Activated CD4-positive, alpha-beta T cell treated with anti-CD3 and anti-CD28 coated beads, Interleukin-2, amount 50 U/mL, for 16 hours (primary cell): ENCODE data around the gene SBF1.

Experiments
- DNase-seq: peaks from one replicate; pipeline ENCODE4 v3.0.0-alpha.2; 2020

Gene SBF1

GRCh38 chr22:50485221-50486131 lies 10.6 kb upstream of the SBF1 start:
- DNase-seq = no peak

GRCh38 chr22:50483977-50484853 lies 9.4 kb upstream of the SBF1 start:
- DNase-seq = no peak

DNA sequence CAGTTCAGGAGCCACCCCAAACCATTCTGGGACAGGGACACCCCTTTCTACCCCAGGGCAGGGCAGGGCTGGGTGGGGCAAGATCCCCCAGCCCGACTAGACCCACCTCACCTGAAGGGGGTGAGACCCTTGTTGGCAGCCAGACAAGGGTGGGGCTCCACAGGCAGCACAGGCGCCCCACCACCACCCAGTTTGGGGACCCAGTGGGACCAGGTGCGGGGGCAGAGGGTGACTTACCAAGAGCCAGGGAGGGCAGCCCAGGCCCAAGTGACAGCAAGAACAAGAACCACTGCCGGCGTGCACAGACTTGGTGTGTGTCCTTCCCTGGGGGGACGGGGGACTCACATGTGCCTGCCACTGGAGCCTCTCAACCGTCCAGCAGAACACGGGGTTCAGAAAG lies 8.7 kb upstream of the SBF1 start:
- DNase-seq = no peak

DNA sequence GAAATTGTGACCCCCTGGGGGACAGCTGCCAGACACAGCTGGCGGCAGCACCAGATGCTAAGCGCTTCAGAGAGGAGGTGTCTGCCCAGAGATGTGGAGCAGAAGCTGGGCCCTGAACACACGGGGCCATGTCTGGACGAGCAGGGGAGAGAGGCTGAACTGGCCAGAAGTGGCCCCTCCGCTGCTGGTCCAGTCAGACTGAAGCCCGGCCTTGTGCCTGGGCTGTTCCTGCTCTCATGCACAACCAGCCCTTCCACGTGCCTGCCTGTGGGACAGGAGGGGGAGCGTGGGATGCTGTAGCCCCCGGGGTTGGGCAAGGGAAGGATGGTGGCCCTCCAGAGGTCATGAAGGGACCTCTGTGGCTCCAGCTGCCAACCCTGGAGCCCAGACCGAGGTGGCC lies 8.3 kb upstream of the SBF1 start:
- DNase-seq = no peak

DNA sequence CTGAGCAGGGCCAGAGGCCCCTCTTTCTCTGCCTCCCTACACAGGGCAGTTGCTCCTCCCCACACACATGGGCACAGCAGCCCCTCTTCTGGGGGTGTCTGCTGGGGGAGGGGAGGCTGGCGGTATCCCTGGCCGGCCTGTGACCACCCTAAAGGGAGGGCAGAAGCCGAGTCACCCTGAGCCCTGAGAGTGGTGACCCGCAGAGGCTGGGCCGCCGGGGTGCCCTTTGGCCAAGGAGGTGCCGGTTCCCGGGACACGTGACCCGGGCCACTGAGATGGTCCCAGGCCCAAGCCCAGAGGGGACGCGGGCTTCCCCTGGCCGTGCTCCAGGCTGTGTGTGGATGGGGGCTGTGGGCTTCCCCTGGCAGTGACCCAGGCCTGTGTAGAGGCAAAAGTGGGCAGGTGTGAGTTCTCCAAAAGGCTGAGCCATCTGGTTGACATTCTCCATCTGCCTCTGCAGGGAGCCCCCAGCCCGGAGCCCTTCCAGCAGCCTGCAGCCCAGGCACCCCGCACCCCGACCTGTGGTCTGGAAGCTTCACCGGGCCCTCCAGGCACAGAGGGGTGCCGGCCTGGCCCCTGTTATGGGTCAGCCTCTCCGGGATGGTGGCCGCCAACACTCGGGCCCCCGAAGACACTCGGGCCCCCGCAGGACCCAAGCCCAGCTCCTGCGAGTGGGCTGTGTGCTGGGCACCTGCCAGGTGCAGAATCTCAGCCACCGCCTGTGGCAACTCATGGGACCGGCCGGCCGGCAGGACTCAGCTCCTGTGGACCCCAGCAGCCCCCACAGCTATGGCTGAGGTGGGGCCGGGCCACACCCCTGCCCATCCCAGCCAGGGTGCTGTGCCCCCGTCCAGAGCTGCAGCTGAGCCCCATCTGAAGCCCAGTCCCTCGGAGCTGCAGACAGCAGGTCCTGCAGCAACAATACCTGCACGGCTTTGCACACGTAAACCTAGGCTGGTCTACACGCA lies 7.6 kb upstream of the SBF1 start:
- DNase-seq = no peak

- DNase-seq = peak; percentile 51
These were observed 6.7 kb upstream of the SBF1 start, which contains the start of gene ADM2 for GRCh38 chr22:50481440-50482106. Gene ADM2 (plus strand): TSS chr22:50481543. CDS start chr22:50481848, 305 bp downstream.

- no peak for DNase-seq
These were observed 6.2 kb upstream of the SBF1 start for GRCh38 chr22:50481045-50481439.

- DNase-seq = no peak
These were observed 4.9 kb upstream of the SBF1 start for GRCh38 chr22:50479721-50480120.

- DNase-seq = no peak
These were observed 3.1 kb upstream of the SBF1 start for GRCh38 chr22:50477923-50478322.

GRCh38 chr22:50476868-50477267 lies 2.0 kb upstream of the SBF1 start:
- DNase-seq = no peak

DNA sequence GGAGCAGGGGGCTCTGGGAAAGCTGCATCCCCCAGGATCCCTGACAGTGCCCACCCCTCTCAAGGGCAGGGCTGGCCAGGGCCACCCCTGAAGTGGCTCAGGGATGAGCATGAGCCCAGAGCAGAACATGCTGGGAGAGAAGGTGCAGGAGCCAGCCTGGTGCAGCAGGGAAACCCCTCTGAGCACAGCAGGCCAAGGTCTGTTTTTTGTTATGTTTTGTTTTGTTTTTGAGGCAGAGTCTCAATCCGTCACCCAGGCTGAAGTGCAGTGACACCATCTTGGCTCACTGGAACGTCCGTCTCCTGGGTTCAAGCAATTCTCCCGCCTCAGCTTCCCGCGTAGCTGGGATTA lies 792 bp upstream of the SBF1 start:
- no peak for DNase-seq

GRCh38 chr22:50473855-50474671 lies 772 bp downstream of the SBF1 start:
- peak; percentile 48 for DNase-seq

DNA sequence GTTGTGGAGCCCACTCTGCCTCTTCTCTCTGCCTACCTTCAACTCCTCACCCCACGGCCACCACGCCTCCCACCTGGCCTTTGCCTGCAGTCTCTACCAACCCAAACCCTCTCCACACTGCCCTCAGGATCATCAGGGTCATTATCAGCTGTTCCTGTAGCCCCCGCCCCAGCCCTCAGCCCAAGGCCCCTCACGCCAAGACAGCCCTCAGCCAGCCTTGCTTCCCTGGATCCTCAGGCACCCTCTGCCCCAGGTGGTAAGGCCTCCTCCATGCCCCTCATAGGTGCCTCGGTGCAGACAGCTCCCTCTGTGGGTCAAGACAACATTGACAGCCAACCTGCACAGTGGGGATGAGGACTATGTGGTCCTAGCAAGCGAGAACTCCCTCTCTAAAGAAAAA lies 1.7 kb downstream of the SBF1 start:
- DNase-seq = peak; percentile 71

GRCh38 chr22:50471962-50472361 lies 2.9 kb downstream of the SBF1 start:
- no peak for DNase-seq

DNA sequence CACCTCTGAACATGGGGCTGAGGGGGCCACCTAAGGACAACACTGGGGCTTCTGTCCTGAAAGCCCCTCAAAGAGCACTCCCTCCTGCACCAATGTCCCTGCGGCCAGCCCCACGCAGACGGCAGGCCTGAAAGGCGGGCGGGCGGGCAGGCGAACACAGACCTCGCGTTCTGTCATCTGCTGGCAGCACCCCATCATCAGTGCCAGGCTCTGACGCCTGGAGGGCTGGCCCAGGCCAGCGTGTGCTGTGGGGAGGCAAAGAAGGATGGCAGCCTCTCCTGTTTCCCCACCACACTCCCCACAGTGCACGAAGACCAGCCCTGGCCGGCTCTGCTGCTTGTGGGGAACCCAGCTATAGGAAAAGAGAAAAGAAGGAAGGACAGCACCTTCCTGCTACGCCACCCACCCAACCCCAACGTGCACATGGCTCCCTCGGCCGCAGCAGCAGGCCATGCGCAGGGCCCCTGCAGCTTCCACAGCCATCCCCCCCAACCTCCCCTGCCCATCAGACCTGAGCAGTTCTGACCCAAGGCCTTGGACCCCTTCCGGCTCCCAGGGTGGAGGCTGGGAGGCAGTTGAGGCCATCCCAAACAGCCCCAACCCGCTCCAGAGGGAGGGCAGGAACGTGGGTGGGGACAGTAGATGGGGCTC lies 3.5 kb downstream of the SBF1 start:
- DNase-seq = no peak

GRCh38 chr22:50470491-50470890 lies 4.3 kb downstream of the SBF1 start:
- DNase-seq = no peak

- peak; percentile 99 for DNase-seq
These were observed 5.2 kb downstream of the SBF1 start for GRCh38 chr22:50469377-50470305.

DNA sequence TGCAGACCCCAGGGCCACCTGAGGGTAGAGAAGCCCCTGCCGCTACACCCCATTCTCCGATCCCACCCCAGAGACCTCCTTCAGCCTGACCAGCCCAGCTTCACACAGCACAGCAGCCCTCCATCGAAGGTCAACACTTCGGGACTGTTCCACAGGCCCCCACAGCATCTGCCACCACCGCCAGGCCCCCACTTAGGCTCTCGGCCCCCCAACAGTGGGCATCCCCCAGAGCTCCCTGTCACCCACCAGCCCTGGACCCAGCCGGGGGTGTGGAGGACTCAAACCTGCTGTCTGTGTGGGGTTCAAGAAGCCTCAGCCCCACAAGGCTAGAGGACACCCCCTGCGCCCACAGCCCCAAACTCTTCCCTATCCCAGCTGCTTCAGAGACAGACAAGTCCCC lies 6.2 kb downstream of the SBF1 start:
- DNase-seq = no peak

DNA sequence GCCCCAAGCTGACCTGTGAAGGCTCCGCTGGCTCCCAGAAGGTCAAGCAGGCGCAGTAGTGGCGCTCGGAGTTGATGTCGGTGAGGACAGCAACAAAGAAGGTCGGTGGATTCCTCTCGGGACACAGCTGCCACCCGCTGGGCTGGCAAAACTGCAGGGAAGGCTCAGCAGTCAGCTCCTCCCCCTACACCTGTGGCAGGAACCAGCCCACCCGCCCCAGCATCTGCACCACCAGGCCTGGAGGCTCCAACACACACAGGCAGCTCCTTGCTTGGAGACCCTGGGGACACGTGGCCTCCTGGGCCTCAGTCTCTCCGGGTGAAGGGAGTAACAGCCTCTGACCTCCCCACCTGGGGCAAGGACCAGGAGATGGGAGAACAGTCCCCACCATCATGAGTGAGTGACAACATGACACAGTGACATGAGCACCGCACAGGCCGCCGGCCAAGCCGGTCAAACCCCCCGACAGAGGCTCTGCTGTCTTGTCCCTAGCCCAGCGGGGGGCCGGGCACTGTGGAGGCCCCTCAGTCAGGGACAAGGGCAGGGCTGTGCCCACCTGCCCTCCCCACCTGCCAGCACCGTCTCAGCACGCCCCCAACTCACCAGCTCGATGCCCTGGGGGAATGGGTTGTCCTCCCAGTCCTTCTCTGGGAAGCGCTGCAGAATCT lies 6.9 kb downstream of the SBF1 start:
- no peak for DNase-seq
